Gastroesophageal sphincter (tissue), 3 donors: ENCODE results near the gene EPB41L4A.

Experiments used
- CTCF ChIP-seq, 4 experiments: fragments of 200-600 bp in 2 of 4; fragments of 450-650 bp in 2 of 4; sonication (generic) in 1 of 4; IDR thresholded peaks; one replicate each; pipeline ENCODE4 v1.5.1; 2017 to 2019; ENCODE audit warnings: antibody characterized with exemption in 4 of 4, mild to moderate bottlenecking in 2 of 4, moderate library complexity in 2 of 4
- EP300 ChIP-seq: sonication (generic); formaldehyde crosslinking; IDR thresholded peaks from one replicate; pipeline ENCODE4 v1.6.1; 2017; ENCODE audit warnings: antibody characterized with exemption, mild to moderate bottlenecking
- POLR2A ChIP-seq, 2 donors: fragments of 450-650 bp; IDR thresholded peaks; one replicate each; pipeline ENCODE4 v1.6.1; 2017; ENCODE audit warnings: antibody characterized with exemption in 2 of 2, mild to moderate bottlenecking in 2 of 2, moderate library complexity in 1 of 2
- POLR2AphosphoS5 ChIP-seq: sonication (generic); formaldehyde crosslinking; IDR thresholded peaks from one replicate; pipeline ENCODE4 v1.6.1; 2017; ENCODE audit warnings: antibody characterized with exemption

- no peak for TF ChIP-seq CTCF (IDR thresholded peaks at IDR 0.05)
- no peak for TF ChIP-seq POLR2AphosphoS5
- TF ChIP-seq EP300: no peak
- TF ChIP-seq POLR2A (IDR thresholded peaks at IDR 0.05): no peak
Measured at GRCh38 chr5:112196584-112196983, 222.5 kb downstream of the EPB41L4A start.
